Measurements from ENCODE around the gene RNF225.

- TF ChIP-seq, protein P1, sequence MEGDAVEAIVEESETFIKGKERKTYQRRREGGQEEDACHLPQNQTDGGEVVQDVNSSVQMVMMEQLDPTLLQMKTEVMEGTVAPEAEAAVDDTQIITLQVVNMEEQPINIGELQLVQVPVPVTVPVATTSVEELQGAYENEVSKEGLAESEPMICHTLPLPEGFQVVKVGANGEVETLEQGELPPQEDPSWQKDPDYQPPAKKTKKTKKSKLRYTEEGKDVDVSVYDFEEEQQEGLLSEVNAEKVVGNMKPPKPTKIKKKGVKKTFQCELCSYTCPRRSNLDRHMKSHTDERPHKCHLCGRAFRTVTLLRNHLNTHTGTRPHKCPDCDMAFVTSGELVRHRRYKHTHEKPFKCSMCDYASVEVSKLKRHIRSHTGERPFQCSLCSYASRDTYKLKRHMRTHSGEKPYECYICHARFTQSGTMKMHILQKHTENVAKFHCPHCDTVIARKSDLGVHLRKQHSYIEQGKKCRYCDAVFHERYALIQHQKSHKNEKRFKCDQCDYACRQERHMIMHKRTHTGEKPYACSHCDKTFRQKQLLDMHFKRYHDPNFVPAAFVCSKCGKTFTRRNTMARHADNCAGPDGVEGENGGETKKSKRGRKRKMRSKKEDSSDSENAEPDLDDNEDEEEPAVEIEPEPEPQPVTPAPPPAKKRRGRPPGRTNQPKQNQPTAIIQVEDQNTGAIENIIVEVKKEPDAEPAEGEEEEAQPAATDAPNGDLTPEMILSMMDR (IDR thresholded peaks at IDR 0.05) = no peak
- TF ChIP-seq TAF1 (IDR thresholded peaks at IDR 0.05; ENCODE audit: borderline replicate concordance, low read depth, low read length) = no peak
- TF ChIP-seq, protein P2, sequence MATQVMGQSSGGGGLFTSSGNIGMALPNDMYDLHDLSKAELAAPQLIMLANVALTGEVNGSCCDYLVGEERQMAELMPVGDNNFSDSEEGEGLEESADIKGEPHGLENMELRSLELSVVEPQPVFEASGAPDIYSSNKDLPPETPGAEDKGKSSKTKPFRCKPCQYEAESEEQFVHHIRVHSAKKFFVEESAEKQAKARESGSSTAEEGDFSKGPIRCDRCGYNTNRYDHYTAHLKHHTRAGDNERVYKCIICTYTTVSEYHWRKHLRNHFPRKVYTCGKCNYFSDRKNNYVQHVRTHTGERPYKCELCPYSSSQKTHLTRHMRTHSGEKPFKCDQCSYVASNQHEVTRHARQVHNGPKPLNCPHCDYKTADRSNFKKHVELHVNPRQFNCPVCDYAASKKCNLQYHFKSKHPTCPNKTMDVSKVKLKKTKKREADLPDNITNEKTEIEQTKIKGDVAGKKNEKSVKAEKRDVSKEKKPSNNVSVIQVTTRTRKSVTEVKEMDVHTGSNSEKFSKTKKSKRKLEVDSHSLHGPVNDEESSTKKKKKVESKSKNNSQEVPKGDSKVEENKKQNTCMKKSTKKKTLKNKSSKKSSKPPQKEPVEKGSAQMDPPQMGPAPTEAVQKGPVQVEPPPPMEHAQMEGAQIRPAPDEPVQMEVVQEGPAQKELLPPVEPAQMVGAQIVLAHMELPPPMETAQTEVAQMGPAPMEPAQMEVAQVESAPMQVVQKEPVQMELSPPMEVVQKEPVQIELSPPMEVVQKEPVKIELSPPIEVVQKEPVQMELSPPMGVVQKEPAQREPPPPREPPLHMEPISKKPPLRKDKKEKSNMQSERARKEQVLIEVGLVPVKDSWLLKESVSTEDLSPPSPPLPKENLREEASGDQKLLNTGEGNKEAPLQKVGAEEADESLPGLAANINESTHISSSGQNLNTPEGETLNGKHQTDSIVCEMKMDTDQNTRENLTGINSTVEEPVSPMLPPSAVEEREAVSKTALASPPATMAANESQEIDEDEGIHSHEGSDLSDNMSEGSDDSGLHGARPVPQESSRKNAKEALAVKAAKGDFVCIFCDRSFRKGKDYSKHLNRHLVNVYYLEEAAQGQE (IDR thresholded peaks at IDR 0.05; ENCODE audit: low read depth, low read length) = no peak
Observed at GRCh38 chr19:58381460-58382212, 13.8 kb upstream of the RNF225 start.

All from SK-N-SH (cell line).